Measurements from ENCODE around the gene RPS27L. TPM values are rescaled to one million over a fixed set of nuclear protein-coding genes. Genes with fewer than 3 reads are reported as not detected.

RPS27L gene
- total RNA-seq, 1 donor from 2014 or later: 202 TPM

DNA sequence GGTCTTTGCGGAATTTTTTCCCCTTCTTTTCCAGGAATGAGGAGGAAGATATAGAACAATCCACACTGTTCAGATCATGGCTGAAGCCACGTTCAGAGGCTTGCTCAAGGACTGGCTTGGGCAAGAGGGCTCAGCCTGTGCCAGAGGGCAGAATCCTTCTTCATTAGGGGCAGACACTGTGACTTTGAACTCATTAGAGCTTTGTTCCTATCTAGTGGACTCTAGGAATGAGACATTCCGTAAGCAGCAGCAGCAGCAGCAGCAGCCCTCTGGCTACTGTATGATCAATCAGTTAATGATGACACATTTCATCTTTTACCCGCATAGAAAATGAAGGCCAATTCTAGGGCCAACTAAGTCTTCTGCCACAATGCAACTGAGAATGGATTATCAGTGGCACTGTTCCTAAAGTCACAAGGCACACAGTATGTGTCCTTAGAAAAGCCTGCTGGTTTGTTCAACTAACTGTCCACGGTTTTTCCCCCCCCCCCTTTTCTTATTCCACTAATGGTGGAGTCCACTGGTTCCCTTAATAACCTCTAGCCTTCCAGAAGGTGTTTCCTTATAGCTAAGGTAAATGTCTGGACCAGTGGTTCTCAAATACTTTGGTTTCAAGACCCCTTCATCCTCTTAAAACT lies 30.4 kb upstream of the RPS27L start:
- Mint-ChIP-seq H3K4me1 (ENCODE audit: unreplicated experiment) (peaks cover 55% of the 10 kb centered on the region), H3K27ac (ENCODE audit: unreplicated experiment) (no peak overlapping the region)

DNA sequence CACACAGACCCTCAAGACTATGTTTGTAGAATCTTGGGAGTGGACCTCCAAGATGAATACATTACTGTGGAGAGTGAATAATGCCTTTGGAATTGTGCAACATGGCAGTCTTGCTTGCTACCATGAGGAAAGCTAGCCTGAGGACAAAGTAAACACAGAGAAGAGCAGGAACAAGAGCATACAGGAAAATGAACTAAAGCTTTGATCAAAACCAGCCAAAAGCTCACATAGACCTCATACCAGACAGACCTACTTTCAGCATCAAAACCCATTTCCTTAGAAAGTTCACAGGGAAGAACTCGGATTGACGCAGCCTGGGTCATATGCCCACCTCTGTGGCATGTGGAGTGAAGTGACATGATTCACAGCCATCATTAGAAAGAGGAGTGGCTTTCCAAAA lies 28.8 kb upstream of the RPS27L start:
- TF ChIP-seq, protein P1, sequence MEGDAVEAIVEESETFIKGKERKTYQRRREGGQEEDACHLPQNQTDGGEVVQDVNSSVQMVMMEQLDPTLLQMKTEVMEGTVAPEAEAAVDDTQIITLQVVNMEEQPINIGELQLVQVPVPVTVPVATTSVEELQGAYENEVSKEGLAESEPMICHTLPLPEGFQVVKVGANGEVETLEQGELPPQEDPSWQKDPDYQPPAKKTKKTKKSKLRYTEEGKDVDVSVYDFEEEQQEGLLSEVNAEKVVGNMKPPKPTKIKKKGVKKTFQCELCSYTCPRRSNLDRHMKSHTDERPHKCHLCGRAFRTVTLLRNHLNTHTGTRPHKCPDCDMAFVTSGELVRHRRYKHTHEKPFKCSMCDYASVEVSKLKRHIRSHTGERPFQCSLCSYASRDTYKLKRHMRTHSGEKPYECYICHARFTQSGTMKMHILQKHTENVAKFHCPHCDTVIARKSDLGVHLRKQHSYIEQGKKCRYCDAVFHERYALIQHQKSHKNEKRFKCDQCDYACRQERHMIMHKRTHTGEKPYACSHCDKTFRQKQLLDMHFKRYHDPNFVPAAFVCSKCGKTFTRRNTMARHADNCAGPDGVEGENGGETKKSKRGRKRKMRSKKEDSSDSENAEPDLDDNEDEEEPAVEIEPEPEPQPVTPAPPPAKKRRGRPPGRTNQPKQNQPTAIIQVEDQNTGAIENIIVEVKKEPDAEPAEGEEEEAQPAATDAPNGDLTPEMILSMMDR (IDR thresholded peaks at IDR 0.05): no peak
- no peaks in the 10 kb centered on the region for H3K27me3 Mint-ChIP-seq (ENCODE audit: unreplicated experiment)
- no peak overlapping the region for H3K4me3 Mint-ChIP-seq (ENCODE audit: unreplicated experiment)
- DNase-seq (ENCODE audit: extremely low spot score, unreplicated experiment): no peak
- peak overlapping the region; percentile 74 for H3K27ac Mint-ChIP-seq (ENCODE audit: unreplicated experiment)
- H3K4me1 Mint-ChIP-seq (ENCODE audit: unreplicated experiment): peaks cover 40% of the 10 kb centered on the region
- H3K36me3 Mint-ChIP-seq (ENCODE audit: unreplicated experiment): no peaks in the 10 kb centered on the region
- H3K9me3 Mint-ChIP-seq (ENCODE audit: unreplicated experiment): no peaks in the 10 kb centered on the region

More for the DNA sequence above, 30.4 kb upstream of the RPS27L start:
- Mint-ChIP-seq H3K4me3 (ENCODE audit: unreplicated experiment) (no peak overlapping the region), H3K9me3 (ENCODE audit: unreplicated experiment) (no peaks in the 10 kb centered on the region), H3K36me3 (ENCODE audit: unreplicated experiment) (no peaks in the 10 kb centered on the region), H3K27me3 (ENCODE audit: unreplicated experiment) (no peaks in the 10 kb centered on the region)
- TF ChIP-seq, protein P1 (IDR thresholded peaks at IDR 0.05): no peak
- no peak for DNase-seq (ENCODE audit: extremely low spot score, unreplicated experiment)

DNA sequence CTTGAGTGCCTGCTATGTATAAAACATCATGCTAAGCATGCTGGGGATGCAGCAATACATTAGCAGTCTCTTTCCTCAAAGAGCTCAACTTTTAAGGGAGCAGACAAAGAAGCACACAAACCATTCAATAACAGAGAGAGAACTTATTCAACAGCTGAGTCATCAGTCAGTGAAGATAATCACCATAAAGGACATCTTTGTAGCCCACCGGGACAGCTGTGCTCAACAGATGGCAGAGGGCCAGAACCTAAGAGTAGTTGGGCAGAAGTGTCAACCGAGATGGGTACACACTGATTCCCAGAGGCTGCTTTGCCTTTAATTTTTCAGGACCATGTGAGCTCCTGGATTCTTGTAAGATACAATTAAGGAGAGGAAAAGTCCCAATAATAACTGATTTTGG lies 27.9 kb upstream of the RPS27L start:
- Mint-ChIP-seq H3K36me3 (ENCODE audit: unreplicated experiment) (no peaks in the 10 kb centered on the region), H3K27ac (ENCODE audit: unreplicated experiment) (peak overlapping the region; percentile 67), H3K4me1 (ENCODE audit: unreplicated experiment) (peaks cover 32% of the 10 kb centered on the region), H3K4me3 (ENCODE audit: unreplicated experiment) (no peak overlapping the region), H3K27me3 (ENCODE audit: unreplicated experiment) (no peaks in the 10 kb centered on the region), H3K9me3 (ENCODE audit: unreplicated experiment) (no peaks in the 10 kb centered on the region)
- DNase-seq (ENCODE audit: extremely low spot score, unreplicated experiment): no peak
- TF ChIP-seq, protein P1 (IDR thresholded peaks at IDR 0.05): no peak

DNA sequence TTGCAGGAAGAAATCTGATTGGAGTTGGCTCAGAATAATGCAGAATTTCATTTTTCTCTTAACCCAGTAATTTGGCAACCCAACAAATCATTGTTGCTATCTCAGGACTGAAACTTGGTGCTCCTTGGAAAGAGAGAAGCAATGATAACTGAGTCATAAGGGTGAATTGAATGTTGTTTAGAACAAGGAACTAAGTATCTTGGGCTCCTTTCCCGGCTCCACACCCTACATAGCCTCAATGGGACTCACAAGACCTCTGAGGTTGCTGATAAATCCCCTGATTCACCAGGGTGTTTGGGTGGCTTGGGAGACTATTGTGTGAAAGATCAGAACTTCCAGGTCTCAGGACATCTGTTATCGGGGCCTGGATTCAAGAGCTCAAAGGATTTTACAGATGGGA lies 24.4 kb upstream of the RPS27L start:
- no peak overlapping the region for H3K27ac Mint-ChIP-seq (ENCODE audit: unreplicated experiment)
- H3K4me1 Mint-ChIP-seq (ENCODE audit: unreplicated experiment): peaks cover 21% of the 10 kb centered on the region
- H3K36me3 Mint-ChIP-seq (ENCODE audit: unreplicated experiment): no peaks in the 10 kb centered on the region
- TF ChIP-seq, protein P1 (IDR thresholded peaks at IDR 0.05): no peak
- DNase-seq (ENCODE audit: extremely low spot score, unreplicated experiment): no peak
- no peaks in the 10 kb centered on the region for H3K27me3 Mint-ChIP-seq (ENCODE audit: unreplicated experiment)
- H3K4me3 Mint-ChIP-seq (ENCODE audit: unreplicated experiment): no peak overlapping the region
- H3K9me3 Mint-ChIP-seq (ENCODE audit: unreplicated experiment): no peaks in the 10 kb centered on the region

DNA sequence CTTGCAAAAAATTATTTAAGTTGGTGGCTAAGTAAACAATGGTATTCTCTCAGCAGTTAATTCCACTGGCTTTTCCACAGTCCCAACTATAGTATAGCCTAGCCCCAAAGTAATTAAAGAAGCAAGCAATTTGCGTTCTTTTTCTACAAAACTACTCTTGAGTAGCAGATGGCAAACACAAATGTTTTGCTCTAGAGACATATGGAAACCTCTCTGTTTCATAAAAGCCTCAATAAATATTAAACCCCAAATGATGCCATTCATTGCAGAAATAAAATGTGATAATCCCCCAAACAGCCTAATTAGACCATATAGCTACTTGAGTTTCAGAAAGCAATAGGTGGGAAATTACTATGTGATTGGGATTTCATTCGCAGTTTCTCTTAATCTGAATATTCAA lies 23.5 kb upstream of the RPS27L start:
- Mint-ChIP-seq H3K4me1 (ENCODE audit: unreplicated experiment) (peaks cover 12% of the 10 kb centered on the region), H3K27ac (ENCODE audit: unreplicated experiment) (no peak overlapping the region), H3K9me3 (ENCODE audit: unreplicated experiment) (no peaks in the 10 kb centered on the region), H3K4me3 (ENCODE audit: unreplicated experiment) (no peak overlapping the region), H3K27me3 (ENCODE audit: unreplicated experiment) (no peaks in the 10 kb centered on the region), H3K36me3 (ENCODE audit: unreplicated experiment) (no peaks in the 10 kb centered on the region)
- TF ChIP-seq, protein P1 (IDR thresholded peaks at IDR 0.05): no peak
- no peak for DNase-seq (ENCODE audit: extremely low spot score, unreplicated experiment)

All from osteocyte (in vitro differentiated cells).